Measurements from ENCODE around the gene GFAP. TPM values are rescaled to one million over a fixed set of nuclear protein-coding genes. Genes with fewer than 3 reads are reported as not detected.

The GFAP gene
- total RNA-seq, 1 donor from 2014 or later = not detected

- Mint-ChIP-seq H3K4me3 (ENCODE audit: unreplicated experiment) (no peak overlapping the region), H3K4me1 (ENCODE audit: low read depth, unreplicated experiment) (no peaks in the 10 kb centered on the region), H3K9me3 (ENCODE audit: unreplicated experiment) (peaks cover 1% of the 10 kb centered on the region), H3K27me3 (ENCODE audit: unreplicated experiment) (peaks cover 4% of the 10 kb centered on the region), H3K27ac (ENCODE audit: unreplicated experiment) (no peak overlapping the region), H3K36me3 (ENCODE audit: unreplicated experiment) (no peaks in the 10 kb centered on the region)
- DNase-seq = no peak
- TF ChIP-seq CTCF (IDR thresholded peaks at IDR 0.05; ENCODE audit: partially characterized antibody, unreplicated experiment) = no peak
Measured at GRCh38 chr17:44932096-44932786, 16.9 kb upstream of the GFAP start.

- no peak for TF ChIP-seq CTCF (IDR thresholded peaks at IDR 0.05; ENCODE audit: partially characterized antibody, unreplicated experiment)
- Mint-ChIP-seq H3K4me1 (ENCODE audit: low read depth, unreplicated experiment) (no peaks in the 10 kb centered on the region), H3K36me3 (ENCODE audit: unreplicated experiment) (no peaks in the 10 kb centered on the region), H3K9me3 (ENCODE audit: unreplicated experiment) (peaks cover 1% of the 10 kb centered on the region), H3K27ac (ENCODE audit: unreplicated experiment) (no peak overlapping the region), H3K4me3 (ENCODE audit: unreplicated experiment) (no peak overlapping the region), H3K27me3 (ENCODE audit: unreplicated experiment) (peaks cover 4% of the 10 kb centered on the region)
- DNase-seq = no peak
Measured at GRCh38 chr17:44931376-44931775, 16.1 kb upstream of the GFAP start.

GRCh38 chr17:44930667-44931066 lies 15.4 kb upstream of the GFAP start:
- Mint-ChIP-seq H3K4me1 (ENCODE audit: low read depth, unreplicated experiment) (no peaks in the 10 kb centered on the region), H3K27ac (ENCODE audit: unreplicated experiment) (no peak overlapping the region), H3K9me3 (ENCODE audit: unreplicated experiment) (peaks cover 3% of the 10 kb centered on the region), H3K4me3 (ENCODE audit: unreplicated experiment) (no peak overlapping the region), H3K36me3 (ENCODE audit: unreplicated experiment) (no peaks in the 10 kb centered on the region), H3K27me3 (ENCODE audit: unreplicated experiment) (peaks cover 5% of the 10 kb centered on the region)
- TF ChIP-seq CTCF (IDR thresholded peaks at IDR 0.05; ENCODE audit: partially characterized antibody, unreplicated experiment) = no peak
- DNase-seq = no peak

- H3K27me3 Mint-ChIP-seq (ENCODE audit: unreplicated experiment) = peaks cover 5% of the 10 kb centered on the region
- H3K4me1 Mint-ChIP-seq (ENCODE audit: low read depth, unreplicated experiment) = no peaks in the 10 kb centered on the region
- H3K4me3 Mint-ChIP-seq (ENCODE audit: unreplicated experiment) = no peak overlapping the region
- no peaks in the 10 kb centered on the region for H3K36me3 Mint-ChIP-seq (ENCODE audit: unreplicated experiment)
- H3K9me3 Mint-ChIP-seq (ENCODE audit: unreplicated experiment) = peaks cover 3% of the 10 kb centered on the region
- no peak for DNase-seq
- no peak for TF ChIP-seq CTCF (IDR thresholded peaks at IDR 0.05; ENCODE audit: partially characterized antibody, unreplicated experiment)
- H3K27ac Mint-ChIP-seq (ENCODE audit: unreplicated experiment) = no peak overlapping the region
Measured at GRCh38 chr17:44928950-44929720, 13.8 kb upstream of the GFAP start.

GRCh38 chr17:44928136-44928535 lies 12.8 kb upstream of the GFAP start:
- Mint-ChIP-seq H3K9me3 (ENCODE audit: unreplicated experiment) (peaks cover 1% of the 10 kb centered on the region), H3K36me3 (ENCODE audit: unreplicated experiment) (no peaks in the 10 kb centered on the region), H3K27ac (ENCODE audit: unreplicated experiment) (no peak overlapping the region), H3K4me1 (ENCODE audit: low read depth, unreplicated experiment) (no peaks in the 10 kb centered on the region), H3K27me3 (ENCODE audit: unreplicated experiment) (peaks cover 5% of the 10 kb centered on the region), H3K4me3 (ENCODE audit: unreplicated experiment) (no peak overlapping the region)
- no peak for DNase-seq
- TF ChIP-seq CTCF (IDR thresholded peaks at IDR 0.05; ENCODE audit: partially characterized antibody, unreplicated experiment) = no peak
